Astrocyte (in vitro differentiated cells and primary cell): Measurements from ENCODE around the gene LRP1B.

Experiments
- CTCF ChIP-seq: IDR thresholded peaks from 2 replicates; pipeline ENCODE4 v1.5.1; 2011; ENCODE audit warnings: low read depth, mild to moderate bottlenecking, inconsistent platforms, low read length, moderate library complexity; ENCODE audit not compliant: insufficient read depth
- EZH2 ChIP-seq: IDR thresholded peaks from 2 replicates; pipeline ENCODE4 v1.6.1; 2012; ENCODE audit warnings: mild to moderate bottlenecking, low read length, inconsistent platforms; ENCODE audit not compliant: insufficient read depth

- no peak for TF ChIP-seq CTCF
- no peak for TF ChIP-seq EZH2
These were observed 1822.1 kb downstream of the LRP1B start for GRCh38 chr2:140308706-140309105.
